ENCODE measurements around the gene MPPED2. TPM values are rescaled to one million over a fixed set of nuclear protein-coding genes. Genes with fewer than 3 reads are reported as not detected.

The MPPED2 gene
- total RNA-seq, 1 experiment from 2014 or later = not detected

- ChIA-PET POLR2A (no interaction called here), CTCF (no interaction called here), RAD21 (ENCODE audit: low non-redundant PET in 1 of 2, low total read pairs in 2 of 2, uncharacterized antibody in 2 of 2, unreplicated experiment in 2 of 2) (no interaction called here)
- Histone ChIP-seq H3K36me3 (ENCODE audit: control insufficient read depth in 1 of 2, insufficient read depth in 2 of 2, low read length in 2 of 2) (no peaks in the 10 kb centered on the region), H3K4me2 (ENCODE audit: low read length) (no peak overlapping the region), H3K9me3 (ENCODE audit: control insufficient read depth in 1 of 2, insufficient read depth in 1 of 2, low read depth in 1 of 2, low read length in 2 of 2) (no peaks in the 10 kb centered on the region), H3K27ac (ENCODE audit: low read depth, low read length) (no peak overlapping the region), H3K4me3 (replicated peaks in 1 of 2; ENCODE audit: low read depth in 1 of 2, low read length in 2 of 2) (no peak overlapping the region), H3K9me2 (ENCODE audit: insufficient read depth) (no peaks in the 10 kb centered on the region), H3K4me1 (ENCODE audit: control insufficient read depth in 1 of 2, insufficient read depth in 2 of 2, low read length in 2 of 2) (no peaks in the 10 kb centered on the region), H3K27me3 (ENCODE audit: insufficient read depth, low read length) (peaks cover 65% of the 10 kb centered on the region), H2AFZ (ENCODE audit: low read depth, low read length, poor library complexity, severe bottlenecking) (no peak overlapping the region), H3K79me2 (ENCODE audit: insufficient read depth, low read length) (no peaks in the 10 kb centered on the region), H3K9ac (ENCODE audit: low read length) (no peak overlapping the region), H4K20me1 (ENCODE audit: insufficient read depth) (no peaks in the 10 kb centered on the region)
- intact Hi-C loops (cut with micrococcal nuclease) = no loop called here
- no peak for DNase-seq (ENCODE audit: low read depth, low spot score)
- ATAC-seq = no peak
- BruUV-seq (replicated peaks) = no TSS peak
- TF ChIP-seq EZH2 (IDR thresholded peaks at IDR 0.05) = no peak
- no peak for TF ChIP-seq ELF1 (IDR thresholded peaks at IDR 0.05; ENCODE audit: borderline replicate concordance, low read depth)
- no peak for TF ChIP-seq ZBTB33 (IDR thresholded peaks at IDR 0.05; ENCODE audit: extremely low read depth, insufficient replicate concordance, low read length)
- no peak for TF ChIP-seq CBX3 (IDR thresholded peaks at IDR 0.05; ENCODE audit: low read depth)
- TF ChIP-seq POLR2A (IDR thresholded peaks at IDR 0.05; ENCODE audit: borderline replicate concordance, extremely low read depth, insufficient read depth, insufficient read length) = no peak
- TF ChIP-seq, protein P1, sequence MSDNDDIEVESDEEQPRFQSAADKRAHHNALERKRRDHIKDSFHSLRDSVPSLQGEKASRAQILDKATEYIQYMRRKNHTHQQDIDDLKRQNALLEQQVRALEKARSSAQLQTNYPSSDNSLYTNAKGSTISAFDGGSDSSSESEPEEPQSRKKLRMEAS (IDR thresholded peaks at IDR 0.05) = no peak
- TF ChIP-seq SIN3A (IDR thresholded peaks at IDR 0.05; ENCODE audit: low read depth) = no peak
- no peak for TF ChIP-seq CEBPB (IDR thresholded peaks at IDR 0.05; ENCODE audit: low read depth)
- TF ChIP-seq TCF7L2 (IDR thresholded peaks at IDR 0.05; ENCODE audit: borderline replicate concordance, extremely low read depth, insufficient read depth, insufficient read length) = no peak
- no peak for TF ChIP-seq YY1 (IDR thresholded peaks at IDR 0.05; ENCODE audit: extremely low read depth, insufficient replicate concordance, low read depth, low read length)
- TF ChIP-seq JUND (IDR thresholded peaks at IDR 0.05) = no peak
- no peak for TF ChIP-seq EZH2phosphoT487 (IDR thresholded peaks at IDR 0.05; ENCODE audit: borderline replicate concordance)
- no peak for TF ChIP-seq ZNF274 (IDR thresholded peaks at IDR 0.05; ENCODE audit: low read depth, low read length)
- no peak for TF ChIP-seq ZFX (IDR thresholded peaks at IDR 0.05)
- TF ChIP-seq SP1 (IDR thresholded peaks at IDR 0.05; ENCODE audit: low read depth) = no peak
- TF ChIP-seq, protein P2, sequence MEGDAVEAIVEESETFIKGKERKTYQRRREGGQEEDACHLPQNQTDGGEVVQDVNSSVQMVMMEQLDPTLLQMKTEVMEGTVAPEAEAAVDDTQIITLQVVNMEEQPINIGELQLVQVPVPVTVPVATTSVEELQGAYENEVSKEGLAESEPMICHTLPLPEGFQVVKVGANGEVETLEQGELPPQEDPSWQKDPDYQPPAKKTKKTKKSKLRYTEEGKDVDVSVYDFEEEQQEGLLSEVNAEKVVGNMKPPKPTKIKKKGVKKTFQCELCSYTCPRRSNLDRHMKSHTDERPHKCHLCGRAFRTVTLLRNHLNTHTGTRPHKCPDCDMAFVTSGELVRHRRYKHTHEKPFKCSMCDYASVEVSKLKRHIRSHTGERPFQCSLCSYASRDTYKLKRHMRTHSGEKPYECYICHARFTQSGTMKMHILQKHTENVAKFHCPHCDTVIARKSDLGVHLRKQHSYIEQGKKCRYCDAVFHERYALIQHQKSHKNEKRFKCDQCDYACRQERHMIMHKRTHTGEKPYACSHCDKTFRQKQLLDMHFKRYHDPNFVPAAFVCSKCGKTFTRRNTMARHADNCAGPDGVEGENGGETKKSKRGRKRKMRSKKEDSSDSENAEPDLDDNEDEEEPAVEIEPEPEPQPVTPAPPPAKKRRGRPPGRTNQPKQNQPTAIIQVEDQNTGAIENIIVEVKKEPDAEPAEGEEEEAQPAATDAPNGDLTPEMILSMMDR (IDR thresholded peaks at IDR 0.05 in 2 of 3, conservative IDR thresholded peaks at IDR 0.05 in 1 of 3; ENCODE audit: borderline replicate concordance in 1 of 3, insufficient read depth in 1 of 3, low read depth in 2 of 3, low read length in 2 of 3) = no peak
- no peak for TF ChIP-seq SRF (IDR thresholded peaks at IDR 0.05; ENCODE audit: low read depth)
- no peak for TF ChIP-seq FOSL1 (IDR thresholded peaks at IDR 0.05; ENCODE audit: low read depth)
- TF ChIP-seq ATF3 (IDR thresholded peaks at IDR 0.05) = no peak
- no peak for TF ChIP-seq RAD21 (IDR thresholded peaks at IDR 0.05; ENCODE audit: low read depth)
Measured at GRCh38 chr11:30426781-30427180, 159.4 kb downstream of the MPPED2 start.
